Measurements from ENCODE around the gene STAG2.
"Not testable (repeated sequence)": the region's sequence is repeated elsewhere in the genome, so short reads cannot be mapped to it uniquely, and the experiment has no call there.

STAG2 gene

GRCh38 chrX:124042042-124042441 lies 80.5 kb downstream of the STAG2 start:
- DNase-seq (ENCODE audit: low spot score) = no peak

DNA sequence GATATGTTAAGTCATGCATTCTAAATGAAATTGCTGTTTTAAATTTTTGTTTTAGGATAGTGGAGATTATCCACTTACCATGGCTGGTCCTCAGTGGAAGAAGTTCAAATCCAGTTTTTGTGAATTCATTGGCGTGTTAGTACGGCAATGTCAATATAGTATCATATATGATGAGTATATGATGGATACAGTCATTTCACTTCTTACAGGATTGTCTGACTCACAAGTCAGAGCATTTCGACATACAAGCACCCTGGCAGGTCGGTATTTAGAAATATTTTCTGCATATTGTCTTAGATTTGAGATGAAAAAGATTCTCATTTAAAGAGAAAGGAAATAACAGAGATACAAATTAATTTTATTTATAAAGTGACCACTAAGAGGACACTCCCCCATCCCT lies 83.6 kb downstream of the STAG2 start:
- DNase-seq (ENCODE audit: low spot score) = no peak

- not testable (repeated sequence) for DNase-seq (ENCODE audit: low spot score)
Measured at GRCh38 chrX:124084417-124084816, 122.9 kb downstream of the STAG2 start.

- no peak for DNase-seq (ENCODE audit: low spot score)
Measured at GRCh38 chrX:124085063-124085462, 123.6 kb downstream of the STAG2 start.

- no peak for DNase-seq (ENCODE audit: low spot score)
Measured at GRCh38 chrX:124086411-124086810, 124.9 kb downstream of the STAG2 start.

- no peak for DNase-seq (ENCODE audit: low spot score)
Measured at GRCh38 chrX:124087000-124087746, 125.7 kb downstream of the STAG2 start.

DNA sequence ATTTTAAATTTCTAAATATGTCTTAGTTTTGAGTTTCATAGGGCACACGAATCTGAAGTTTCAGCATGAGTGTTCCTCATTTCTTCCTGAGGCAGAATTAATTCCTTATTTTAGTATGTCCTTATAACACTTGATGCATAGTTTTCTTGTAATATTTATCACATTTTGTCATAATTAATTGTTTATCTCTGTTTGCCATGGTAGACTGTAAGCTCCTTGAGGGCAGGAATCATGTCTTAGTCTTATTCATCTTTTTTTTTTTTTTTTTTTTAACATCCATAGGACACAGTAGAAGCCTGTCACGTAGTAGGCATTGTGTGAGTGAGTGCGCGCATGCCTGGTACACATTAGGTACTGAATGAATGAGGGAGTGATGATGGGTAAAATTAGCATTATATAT lies 131.7 kb downstream of the STAG2 start:
- no peak for DNase-seq (ENCODE audit: low spot score)

- DNase-seq (ENCODE audit: low spot score) = no peak
Measured at GRCh38 chrX:124097116-124097515, 135.6 kb downstream of the STAG2 start.

DNA sequence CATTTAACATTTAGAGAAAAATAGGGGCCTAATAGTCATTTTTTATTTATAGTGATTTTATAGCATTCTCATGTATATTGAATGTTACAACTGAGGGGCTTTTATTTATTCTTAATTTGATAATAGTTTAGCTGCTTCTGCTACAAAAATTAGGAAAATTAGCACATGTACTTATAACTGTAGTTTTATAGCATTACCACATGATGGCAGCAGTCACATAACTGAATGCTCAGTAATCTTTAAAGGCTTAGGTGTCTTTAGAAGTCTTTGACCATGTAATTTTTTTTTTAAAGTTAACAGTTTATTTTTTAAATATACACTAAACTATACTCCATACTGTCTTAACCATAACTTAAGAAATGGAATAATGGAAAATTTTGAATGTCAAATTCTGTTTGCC lies 136.6 kb downstream of the STAG2 start:
- peak; percentile 24 for DNase-seq (ENCODE audit: low spot score)

- no peak for DNase-seq (ENCODE audit: low spot score)
Measured at GRCh38 chrX:124103966-124104365, 142.5 kb downstream of the STAG2 start.

- not testable (repeated sequence) for DNase-seq (ENCODE audit: low spot score)
Measured at GRCh38 chrX:124104512-124104911, 143.0 kb downstream of the STAG2 start.

- DNase-seq (ENCODE audit: low spot score) = no peak
Measured at GRCh38 chrX:124113621-124114600, 152.4 kb downstream of the STAG2 start.

GRCh38 chrX:124117325-124117724 lies 155.8 kb downstream of the STAG2 start:
- DNase-seq (ENCODE audit: low spot score) = no peak

- no peak for DNase-seq (ENCODE audit: low spot score)
Measured at GRCh38 chrX:124125471-124125870, 164.0 kb downstream of the STAG2 start.

DNA sequence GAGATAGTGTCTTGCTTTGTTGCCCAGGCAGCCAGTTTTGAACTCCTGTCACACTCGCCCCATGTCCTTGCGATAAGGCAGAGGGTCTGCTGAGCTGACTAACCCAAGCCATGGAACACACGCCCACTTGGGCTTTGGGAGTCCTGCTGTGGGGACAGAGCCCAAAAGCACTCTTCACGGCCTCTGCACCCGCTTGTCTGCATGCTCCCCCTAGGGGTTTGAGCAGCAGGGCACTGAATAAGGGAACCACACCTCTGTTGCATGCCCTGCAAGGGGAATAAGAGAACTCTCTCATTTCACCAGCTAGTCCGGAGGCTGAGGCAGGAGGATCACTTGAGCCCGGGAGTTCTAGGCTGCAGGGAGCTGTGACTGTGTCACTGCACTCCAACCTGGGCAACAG lies 166.0 kb downstream of the STAG2 start:
- DNase-seq (ENCODE audit: low spot score) = no peak

- DNase-seq (ENCODE audit: low spot score) = not testable (repeated sequence)
Measured at GRCh38 chrX:124132437-124132836, 170.9 kb downstream of the STAG2 start.

GRCh38 chrX:124145749-124146148 lies 184.2 kb downstream of the STAG2 start:
- no peak for DNase-seq (ENCODE audit: low spot score)

GRCh38 chrX:124151195-124151594 lies 189.7 kb downstream of the STAG2 start:
- DNase-seq (ENCODE audit: low spot score) = no peak
